AML-193 (cell line): Measurements from ENCODE around the gene MAP3K2.
A peak's percentile ranks its signal among the peaks of the same experiment; 100 is the strongest.
"Not testable (repeated sequence)": the region's sequence is repeated elsewhere in the genome, so short reads cannot be mapped to it uniquely, and the experiment has no call there.

Experiments
- DNase-seq, 2 experiments: peaks; one replicate each; lab custom pipeline; 2025; lab: John Stamatoyannopoulos, UW

Gene MAP3K2

GRCh38 chr2:127379712-127380355 lies 7.9 kb downstream of the MAP3K2 start:
- no peak for DNase-seq

- DNase-seq: no peak
Observed at GRCh38 chr2:127378720-127379119, 9.1 kb downstream of the MAP3K2 start.

DNA sequence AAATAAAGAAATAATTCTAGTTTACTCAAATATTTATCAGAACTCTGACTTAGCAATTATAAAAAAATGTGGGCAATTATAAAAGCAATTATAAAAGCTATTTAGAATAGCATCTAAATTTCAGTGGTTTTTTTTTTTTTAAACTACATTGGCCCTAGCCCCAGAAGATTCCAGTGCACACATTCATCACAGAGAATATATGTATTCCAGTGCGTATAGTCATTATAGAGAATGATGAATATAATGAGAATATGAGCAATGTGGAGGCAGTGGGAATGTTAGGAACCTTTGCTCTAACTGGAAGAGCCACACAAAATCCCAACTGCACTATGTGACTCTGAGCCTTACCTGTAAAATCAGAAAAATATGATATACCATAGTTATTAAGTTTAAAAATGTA lies 10.5 kb downstream of the MAP3K2 start:
- DNase-seq: no peak

GRCh38 chr2:127376257-127376656 lies 11.5 kb downstream of the MAP3K2 start:
- DNase-seq: no peak

- no peak for DNase-seq
Observed at GRCh38 chr2:127373362-127374083, 14.3 kb downstream of the MAP3K2 start.

DNA sequence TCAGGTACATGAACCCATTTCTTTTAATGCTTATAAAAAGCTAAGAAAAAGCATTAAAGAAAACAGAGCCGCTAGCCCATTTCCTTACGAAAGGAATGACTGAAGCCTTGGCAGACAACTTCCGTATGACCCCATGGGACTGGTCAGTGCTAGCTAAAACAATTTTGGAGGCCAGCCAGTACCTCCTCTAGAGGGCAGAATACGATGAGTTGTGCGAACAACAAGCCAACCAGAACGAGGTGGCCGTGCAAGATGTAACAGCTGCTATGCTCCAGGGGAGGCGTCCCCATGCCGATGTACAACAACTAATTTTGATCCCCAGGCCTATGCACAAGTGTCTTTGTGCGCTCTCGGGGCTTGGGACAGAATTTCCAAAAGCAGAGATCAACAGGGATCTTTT lies 16.7 kb downstream of the MAP3K2 start:
- DNase-seq: no peak

GRCh38 chr2:127370010-127370409 lies 17.8 kb downstream of the MAP3K2 start:
- DNase-seq: no peak

DNA sequence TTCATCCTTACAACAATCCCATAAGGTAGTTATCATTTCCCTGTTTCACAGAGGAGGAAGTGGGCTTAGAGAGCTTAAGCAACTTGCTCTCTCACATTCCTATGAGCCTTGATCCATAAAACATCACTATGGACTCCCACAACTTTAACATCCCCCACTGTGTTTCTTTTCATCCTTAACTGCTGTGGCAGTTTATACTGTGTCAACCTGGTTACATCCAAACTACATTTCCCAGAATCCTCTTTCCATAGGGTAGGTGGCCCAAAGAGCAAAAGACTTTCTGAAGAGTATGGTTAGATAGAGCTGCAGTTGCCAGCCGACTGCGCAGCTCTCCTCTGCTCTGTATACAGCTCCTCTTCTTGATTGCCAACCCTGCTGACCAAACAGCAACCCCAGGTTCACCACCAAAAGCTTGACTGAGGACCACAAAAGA lies 22.5 kb downstream of the MAP3K2 start:
- DNase-seq: no peak

DNA sequence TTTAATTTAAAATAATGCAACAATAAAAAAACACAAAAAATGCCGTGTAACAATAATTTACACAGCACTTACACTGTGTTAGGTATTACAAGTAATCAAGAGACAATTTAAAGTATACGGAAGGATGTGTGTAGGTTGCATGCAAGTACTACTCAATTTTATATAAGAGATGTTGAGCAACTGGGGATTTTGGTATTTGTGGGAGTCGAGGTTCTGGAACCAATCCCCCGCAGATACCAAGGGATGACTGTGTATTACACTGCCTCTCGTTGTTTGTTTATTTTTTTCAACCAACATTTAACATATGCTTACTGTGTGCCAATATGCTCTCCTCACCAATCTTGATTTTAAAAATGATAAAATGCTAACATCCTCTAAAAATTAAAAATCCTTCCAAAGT lies 24.8 kb downstream of the MAP3K2 start:
- DNase-seq: no peak

GRCh38 chr2:127361929-127362885 lies 25.6 kb downstream of the MAP3K2 start:
- no peak for DNase-seq

GRCh38 chr2:127360242-127360641 lies 27.5 kb downstream of the MAP3K2 start:
- DNase-seq: no peak

- no peak for DNase-seq
Observed at GRCh38 chr2:127359520-127359919, 28.3 kb downstream of the MAP3K2 start.

- no peak for DNase-seq
Observed at GRCh38 chr2:127358971-127359370, 28.8 kb downstream of the MAP3K2 start.

DNA sequence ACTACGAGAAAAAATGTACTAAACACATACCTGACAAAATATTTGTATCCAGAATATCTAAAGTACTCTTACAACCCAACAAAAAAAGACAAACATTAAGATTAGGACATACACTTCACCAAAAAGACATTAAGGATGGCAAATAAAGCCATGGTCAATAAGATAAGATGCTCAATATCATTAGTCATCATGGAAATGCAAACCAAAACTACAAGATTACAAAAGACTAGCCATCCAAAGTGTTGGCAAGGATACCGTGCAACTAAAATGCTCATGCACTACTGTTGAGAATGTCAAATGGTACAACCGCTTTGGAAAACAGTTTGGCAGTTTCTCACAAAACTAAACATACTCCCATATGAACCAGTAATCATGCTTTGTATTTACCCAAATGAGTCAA lies 29.7 kb downstream of the MAP3K2 start:
- no peak for DNase-seq

DNA sequence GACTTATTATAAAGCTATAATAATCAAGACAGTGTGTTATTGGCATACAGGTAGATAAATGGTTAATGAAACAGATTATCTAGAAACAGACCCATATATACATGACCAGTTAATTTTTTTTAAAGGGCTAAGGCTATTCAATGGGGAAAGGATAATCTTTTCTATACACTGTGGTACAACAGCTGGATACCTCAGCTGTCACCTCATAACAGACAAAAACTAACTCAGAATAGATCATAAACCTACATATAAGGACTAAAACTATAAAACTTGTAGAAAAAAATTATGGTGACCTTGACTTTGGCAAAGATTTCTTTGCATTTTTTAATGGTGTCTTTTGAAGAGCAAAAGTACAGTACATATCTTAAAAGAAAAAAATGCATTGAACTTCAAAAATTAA lies 30.2 kb downstream of the MAP3K2 start:
- no peak for DNase-seq

- no peak for DNase-seq
Observed at GRCh38 chr2:127356531-127356930, 31.2 kb downstream of the MAP3K2 start.

DNA sequence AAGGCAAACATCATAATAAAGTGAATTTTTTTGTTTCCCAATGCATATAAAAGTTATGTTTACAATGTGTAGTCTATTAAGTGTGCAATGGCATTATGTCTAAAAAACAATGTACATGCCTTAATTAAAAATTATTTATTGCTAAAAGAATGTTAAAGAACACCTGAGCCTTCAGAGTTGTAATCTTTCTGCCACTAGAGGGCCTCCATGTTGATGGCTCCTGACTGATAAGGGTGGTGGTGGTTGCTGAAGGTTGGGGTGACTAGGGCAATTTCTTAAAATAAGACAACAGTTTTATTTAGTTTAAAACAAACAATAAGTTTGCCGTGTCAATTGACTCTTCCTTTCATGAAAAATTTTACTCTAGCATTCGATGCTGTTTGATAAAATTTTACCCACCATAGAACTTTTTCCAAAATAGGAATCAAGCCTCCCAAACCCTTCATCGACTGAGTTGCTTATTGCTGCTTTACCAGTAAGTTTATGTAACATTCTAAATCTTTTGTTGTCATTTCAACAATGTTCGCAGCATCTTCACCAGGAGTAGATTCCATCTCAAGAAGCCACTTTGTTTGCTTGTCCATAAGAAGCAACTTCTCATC lies 32.3 kb downstream of the MAP3K2 start:
- peak; percentile 12 to 16 for DNase-seq

- peak; percentile 13 to 14 for DNase-seq
Observed at GRCh38 chr2:127353873-127354676, 33.7 kb downstream of the MAP3K2 start.

DNA sequence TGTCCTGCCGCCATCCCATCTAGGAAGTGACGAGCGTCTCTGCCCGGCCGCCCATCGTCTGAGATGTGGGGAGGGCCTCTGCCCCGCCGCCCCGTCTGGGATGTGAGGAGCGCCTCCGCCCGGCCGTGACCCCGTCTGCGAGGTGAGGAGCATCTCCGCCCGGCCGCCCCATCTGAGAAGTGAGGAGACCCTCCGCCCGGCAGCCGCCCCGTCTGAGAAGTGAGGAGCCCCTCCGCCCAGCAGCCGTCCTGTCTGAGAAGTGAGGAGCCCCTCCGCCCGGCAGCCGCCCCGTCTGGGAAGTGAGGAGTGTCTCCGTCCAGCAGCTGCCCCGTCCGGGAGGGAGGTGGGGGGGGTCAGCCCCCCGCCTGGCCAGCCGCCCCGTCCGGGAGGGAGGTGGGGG lies 34.6 kb downstream of the MAP3K2 start:
- DNase-seq: not testable (repeated sequence)

DNA sequence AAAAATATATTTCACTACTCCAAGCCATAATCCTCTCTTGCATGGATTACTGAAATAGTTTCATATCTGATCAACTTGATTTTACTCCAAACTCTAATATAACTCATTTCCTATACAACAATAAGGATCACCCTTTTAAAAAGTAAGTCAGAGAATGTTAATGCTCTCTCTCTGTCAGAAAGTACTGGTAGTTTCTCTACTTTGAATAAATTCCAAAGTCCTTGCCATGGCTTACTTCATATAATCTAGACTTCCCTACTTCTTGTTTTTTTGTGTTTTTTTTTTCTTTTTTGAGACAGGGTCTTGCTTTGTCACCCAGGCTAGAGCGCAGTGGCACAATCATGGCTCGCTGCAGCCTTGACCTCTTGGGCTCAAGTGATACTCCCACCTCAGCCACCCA lies 36.2 kb downstream of the MAP3K2 start:
- DNase-seq: no peak

DNA sequence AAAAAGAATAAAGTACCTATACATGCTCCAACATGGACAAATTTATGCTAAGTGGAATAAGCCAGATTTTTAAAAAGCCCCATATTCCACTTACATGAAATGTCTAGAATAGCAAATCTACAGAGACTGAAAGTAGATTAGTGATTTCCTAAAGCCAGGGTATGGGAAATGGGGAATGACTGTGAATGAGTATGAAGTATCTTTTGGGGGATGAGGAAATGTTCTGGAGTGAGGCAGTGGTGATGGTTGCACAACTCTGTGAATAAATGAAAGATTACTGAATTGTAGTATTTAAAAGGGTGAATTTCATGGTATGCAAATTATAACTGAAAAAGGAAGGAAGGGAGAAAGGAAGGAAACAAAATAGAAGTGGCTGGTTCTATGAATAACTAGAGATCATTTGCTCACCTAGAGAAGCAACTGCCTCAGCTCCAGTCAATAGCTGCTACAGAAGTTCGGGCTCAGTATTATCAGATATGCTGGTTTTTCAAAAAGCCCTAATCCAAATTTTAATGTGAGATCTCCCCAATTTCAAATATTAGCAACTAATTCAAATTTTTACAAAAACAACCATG lies 39.3 kb downstream of the MAP3K2 start:
- DNase-seq: peak; percentile 40 to 50
